ENCODE results near the gene NLGN1.

GRCh38 chr3:173708191-173708590 is 310.6 kb downstream of the NLGN1 start:
- TF ChIP-seq CTCF (IDR thresholded peaks at IDR 0.05) (no peak), POLR2A (IDR thresholded peaks at IDR 0.05) (no peak), EP300 (IDR thresholded peaks at IDR 0.05) (no peak)
